GM12873 (cell line): Measurements from ENCODE around the gene ZMYND10.

Source experiments
- TF ChIP-seq, protein P1 (sequence below): IDR thresholded peaks from 2 replicates; pipeline ENCODE4 v1.5.1; 2012; ENCODE audit warnings: low read depth, mild to moderate bottlenecking, moderate library complexity, low read length, control low read depth; ENCODE audit not compliant: insufficient read depth; ENCODE audit errors: missing control alignments

ZMYND10 gene

GRCh38 chr3:50378024-50378423 is 32.5 kb upstream of the ZMYND10 start:
- TF ChIP-seq, protein P1, sequence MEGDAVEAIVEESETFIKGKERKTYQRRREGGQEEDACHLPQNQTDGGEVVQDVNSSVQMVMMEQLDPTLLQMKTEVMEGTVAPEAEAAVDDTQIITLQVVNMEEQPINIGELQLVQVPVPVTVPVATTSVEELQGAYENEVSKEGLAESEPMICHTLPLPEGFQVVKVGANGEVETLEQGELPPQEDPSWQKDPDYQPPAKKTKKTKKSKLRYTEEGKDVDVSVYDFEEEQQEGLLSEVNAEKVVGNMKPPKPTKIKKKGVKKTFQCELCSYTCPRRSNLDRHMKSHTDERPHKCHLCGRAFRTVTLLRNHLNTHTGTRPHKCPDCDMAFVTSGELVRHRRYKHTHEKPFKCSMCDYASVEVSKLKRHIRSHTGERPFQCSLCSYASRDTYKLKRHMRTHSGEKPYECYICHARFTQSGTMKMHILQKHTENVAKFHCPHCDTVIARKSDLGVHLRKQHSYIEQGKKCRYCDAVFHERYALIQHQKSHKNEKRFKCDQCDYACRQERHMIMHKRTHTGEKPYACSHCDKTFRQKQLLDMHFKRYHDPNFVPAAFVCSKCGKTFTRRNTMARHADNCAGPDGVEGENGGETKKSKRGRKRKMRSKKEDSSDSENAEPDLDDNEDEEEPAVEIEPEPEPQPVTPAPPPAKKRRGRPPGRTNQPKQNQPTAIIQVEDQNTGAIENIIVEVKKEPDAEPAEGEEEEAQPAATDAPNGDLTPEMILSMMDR = no peak

DNA sequence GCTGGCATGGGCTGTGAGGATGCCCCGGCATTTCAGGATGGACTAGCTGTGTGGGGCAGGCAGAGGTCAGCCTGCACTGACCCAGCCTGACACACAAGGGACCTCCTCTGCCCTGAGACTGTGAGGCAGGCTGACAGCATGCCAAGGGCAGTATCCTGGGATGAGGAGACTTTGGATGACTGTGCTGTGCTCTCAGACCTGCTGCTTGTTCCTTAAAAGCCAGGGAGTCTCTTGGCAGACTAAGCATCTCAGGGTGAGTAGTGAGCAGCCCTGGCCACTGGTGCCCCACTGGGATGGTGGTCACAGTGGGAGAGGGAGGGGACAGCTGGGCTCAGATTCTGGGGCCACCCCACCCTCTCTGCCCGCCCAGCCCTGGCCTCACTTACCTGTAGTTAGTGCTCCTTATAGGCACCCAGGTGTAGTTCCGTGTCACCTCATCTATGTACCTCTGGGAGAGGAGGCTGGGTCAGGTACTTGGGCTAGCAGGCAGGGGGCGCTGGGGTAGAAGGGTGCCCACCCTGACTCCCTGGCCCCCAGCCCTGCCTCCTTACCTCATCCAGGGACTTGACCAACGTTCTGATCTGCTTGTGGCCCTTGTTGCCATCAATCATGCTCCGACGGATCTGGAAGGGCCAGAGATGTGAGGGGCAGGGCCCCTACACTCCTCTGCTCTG is 29.9 kb upstream of the ZMYND10 start:
- TF ChIP-seq, protein P1 = peak; percentile 33

DNA sequence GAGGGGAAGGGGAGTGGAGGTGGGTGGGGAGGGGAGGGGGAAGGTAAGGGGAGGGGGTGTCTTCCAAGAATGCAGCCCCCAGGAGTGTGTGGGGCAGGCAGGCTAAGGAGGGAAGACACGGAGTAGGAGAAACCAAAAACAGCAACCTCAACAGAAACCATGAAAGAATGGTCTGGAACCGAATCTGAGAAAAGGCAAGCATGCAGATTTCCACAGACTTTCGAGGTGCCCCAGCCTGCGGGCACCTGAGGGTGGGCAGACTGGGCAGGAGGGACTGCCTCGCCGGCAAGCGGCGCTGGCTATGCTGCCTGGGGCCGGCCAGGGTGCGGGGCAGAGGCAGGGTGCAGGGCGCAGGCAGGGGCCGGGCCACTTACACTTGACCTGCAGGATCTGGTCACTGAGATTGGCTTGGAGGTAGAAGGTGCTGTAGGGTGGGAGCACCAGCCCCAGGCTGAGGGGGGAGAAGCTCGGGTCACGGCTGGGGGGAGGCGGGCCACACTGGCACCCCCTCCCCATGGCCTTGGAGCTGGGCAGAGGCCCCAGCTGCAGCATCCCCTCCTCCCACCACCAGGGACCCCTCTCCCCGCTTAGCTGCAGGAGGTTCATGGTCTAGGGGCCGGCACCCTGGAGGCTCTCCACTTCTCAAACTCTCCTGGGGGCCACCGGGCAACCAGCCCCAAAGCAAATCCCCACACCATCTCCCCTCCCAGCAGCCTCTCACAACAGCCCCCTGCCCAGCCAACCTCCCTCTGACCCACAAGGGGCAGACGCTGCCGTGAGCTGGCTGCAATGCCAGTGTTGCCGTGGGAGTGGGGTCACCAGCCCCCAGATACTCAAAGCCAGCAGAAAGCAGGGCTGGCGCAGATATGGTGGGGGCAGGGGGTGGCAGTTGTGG is 29.1 kb upstream of the ZMYND10 start:
- TF ChIP-seq, protein P1 = no peak

DNA sequence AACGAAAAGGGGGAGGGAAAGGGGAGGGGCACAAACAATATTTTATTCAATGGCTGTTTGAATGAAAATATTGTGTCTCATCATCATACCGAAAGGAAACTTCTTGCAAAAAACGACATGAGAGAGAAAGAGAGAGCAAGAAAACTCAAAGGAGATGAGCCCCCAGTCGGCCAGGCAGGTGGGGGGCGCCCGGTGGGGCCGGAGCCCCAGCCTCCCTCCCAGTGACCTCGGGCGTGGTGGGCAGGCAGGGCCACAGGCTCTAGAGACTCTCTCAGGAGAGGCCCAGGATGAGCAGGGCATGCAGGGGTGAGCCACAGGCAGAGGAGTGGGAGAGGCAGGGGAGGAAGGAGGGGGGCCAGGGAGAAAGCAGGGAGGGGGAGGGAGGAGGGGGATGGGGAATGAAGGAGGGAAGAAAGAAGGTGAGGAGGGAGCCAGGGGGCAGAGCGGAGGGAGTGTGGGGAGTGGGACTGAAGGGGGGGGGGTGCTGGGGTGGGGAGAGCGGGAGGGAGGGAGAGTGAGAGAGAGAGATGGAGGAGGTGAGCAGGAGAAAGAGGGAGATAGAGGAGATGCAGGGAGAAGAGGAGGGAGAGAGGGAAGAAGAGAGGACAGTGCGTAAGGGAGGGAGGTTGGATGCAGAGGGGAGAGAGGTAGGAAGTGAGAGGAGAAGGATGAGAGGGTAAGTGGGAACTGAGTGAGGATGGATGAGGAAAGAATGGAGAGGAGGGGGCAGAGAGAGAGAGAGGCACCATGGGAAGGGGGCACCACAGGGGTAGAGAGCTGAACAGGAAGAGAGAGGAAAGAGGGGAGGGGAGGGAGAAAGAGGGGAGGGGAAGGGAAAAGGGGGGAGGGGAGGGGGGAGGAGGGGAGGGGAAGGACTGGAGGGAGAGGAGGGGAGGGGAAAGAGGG is 27.9 kb upstream of the ZMYND10 start:
- TF ChIP-seq, protein P1 = no peak

GRCh38 chr3:50372349-50372748 is 26.8 kb upstream of the ZMYND10 start:
- TF ChIP-seq, protein P1 = no peak

GRCh38 chr3:50371133-50371685 is 25.7 kb upstream of the ZMYND10 start:
- TF ChIP-seq, protein P1 = no peak
